GM18873 (cell line): ENCODE measurements around the gene DDX23.

ENCODE experiments used
- ATAC-seq: cut with Tn5 transposase; IDR thresholded peaks from one replicate; pipeline ENCODE4 v1.9.1; 2021; ENCODE audit warnings: mild to moderate bottlenecking, moderate library complexity, moderate number of reproducible peaks; ENCODE audit not compliant: unreplicated experiment, low FRiP score

Gene DDX23

GRCh38 chr12:48800971-48801370 lies 51.0 kb downstream of the DDX23 start:
- no peak for ATAC-seq

GRCh38 chr12:48800457-48800856 lies 51.5 kb downstream of the DDX23 start:
- no peak for ATAC-seq

- no peak for ATAC-seq
These were observed 55.0 kb downstream of the DDX23 start for GRCh38 chr12:48796976-48797375.

GRCh38 chr12:48795550-48796455 lies 56.2 kb downstream of the DDX23 start:
- no peak for ATAC-seq

- ATAC-seq = no peak
These were observed 57.1 kb downstream of the DDX23 start for GRCh38 chr12:48794870-48795269.

GRCh38 chr12:48793696-48794095 lies 58.3 kb downstream of the DDX23 start:
- ATAC-seq = no peak

GRCh38 chr12:48789858-48790326 lies 62.1 kb downstream of the DDX23 start:
- ATAC-seq = no peak

- no peak for ATAC-seq
These were observed 62.8 kb downstream of the DDX23 start, which contains the start of gene ADCY6 for GRCh38 chr12:48788854-48789775. Gene ADCY6 (minus strand): TSS chr12:48789089. CDS start chr12:48783434, 5,655 bp downstream.

GRCh38 chr12:48788524-48788853 lies 63.5 kb downstream of the DDX23 start:
- ATAC-seq = no peak

GRCh38 chr12:48787791-48788523 lies 64.0 kb downstream of the DDX23 start:
- ATAC-seq = no peak

- ATAC-seq = no peak
These were observed 65.1 kb downstream of the DDX23 start for GRCh38 chr12:48786591-48787544.

- ATAC-seq = no peak
These were observed 68.5 kb downstream of the DDX23 start for GRCh38 chr12:48783432-48783831.

GRCh38 chr12:48782457-48783395 lies 69.2 kb downstream of the DDX23 start:
- no peak for ATAC-seq

GRCh38 chr12:48781750-48782456 lies 70.1 kb downstream of the DDX23 start:
- no peak for ATAC-seq

GRCh38 chr12:48780381-48781025 lies 71.5 kb downstream of the DDX23 start:
- ATAC-seq = no peak

- ATAC-seq = no peak
These were observed 72.1 kb downstream of the DDX23 start for GRCh38 chr12:48779869-48780268.
